GM19397 (cell line): Measurements from ENCODE around the gene SPNS3.

Source experiments
- ATAC-seq: cut with Tn5 transposase; IDR thresholded peaks from one replicate; pipeline ENCODE4 v1.9.1; 2021; ENCODE audit warnings: mild to moderate bottlenecking, moderate library complexity; ENCODE audit not compliant: unreplicated experiment

Gene SPNS3

GRCh38 chr17:4463818-4464476 lies 30.2 kb downstream of the SPNS3 start:
- no peak for ATAC-seq

GRCh38 chr17:4465786-4466185 lies 32.0 kb downstream of the SPNS3 start:
- no peak for ATAC-seq

- ATAC-seq = no peak
These were observed 33.5 kb downstream of the SPNS3 start for GRCh38 chr17:4467287-4467686.

- ATAC-seq = no peak
These were observed 35.8 kb downstream of the SPNS3 start for GRCh38 chr17:4469552-4469951.

- no peak for ATAC-seq
These were observed 38.5 kb downstream of the SPNS3 start for GRCh38 chr17:4472286-4472685.

- no peak for ATAC-seq
These were observed 40.4 kb downstream of the SPNS3 start for GRCh38 chr17:4474093-4474492.

GRCh38 chr17:4475001-4475400 lies 41.3 kb downstream of the SPNS3 start:
- ATAC-seq = no peak

- ATAC-seq = no peak
These were observed 41.7 kb downstream of the SPNS3 start for GRCh38 chr17:4475463-4475862.

GRCh38 chr17:4476017-4476416 lies 42.3 kb downstream of the SPNS3 start:
- ATAC-seq = no peak

GRCh38 chr17:4476511-4477070 lies 42.9 kb downstream of the SPNS3 start:
- no peak for ATAC-seq

GRCh38 chr17:4477255-4477791 lies 43.6 kb downstream of the SPNS3 start:
- no peak for ATAC-seq

GRCh38 chr17:4478318-4478830 lies 44.6 kb downstream of the SPNS3 start:
- no peak for ATAC-seq

GRCh38 chr17:4479340-4479981 lies 45.7 kb downstream of the SPNS3 start:
- ATAC-seq = no peak

GRCh38 chr17:4479982-4480751 lies 46.4 kb downstream of the SPNS3 start:
- ATAC-seq = no peak

GRCh38 chr17:4480929-4481898 lies 47.5 kb downstream of the SPNS3 start:
- no peak for ATAC-seq

- no peak for ATAC-seq
These were observed 48.7 kb downstream of the SPNS3 start for GRCh38 chr17:4482338-4483011.

GRCh38 chr17:4483012-4483840 lies 49.5 kb downstream of the SPNS3 start:
- ATAC-seq = no peak
